ENCODE data around the gene RAD51AP1.

Gene RAD51AP1

GRCh38 chr12:4603946-4604345, 65.3 kb downstream of the RAD51AP1 start:
- DNase-seq, result no peak

- DNase-seq, result peak; percentile 73 to 79
Measured at GRCh38 chr12:4604684-4605193, 66.0 kb downstream of the RAD51AP1 start.

- no peak for DNase-seq
Measured at GRCh38 chr12:4607056-4607455, 68.4 kb downstream of the RAD51AP1 start.

- DNase-seq, result no peak
Measured at GRCh38 chr12:4609071-4609470, 70.4 kb downstream of the RAD51AP1 start.

Measured in NCI-H524 (cell line).